HUES48 (cell line): Measurements from ENCODE around the gene PACS1.

Source experiments
- H3K27ac ChIP-seq: one replicate; pipeline ENCODE4 v1.7.0; 2013; ENCODE audit warnings: low read depth, low read length, inconsistent platforms
- H3K27me3 ChIP-seq: 2 replicates; pipeline ENCODE4 v1.6.1; 2013; ENCODE audit warnings: mild to moderate bottlenecking, low read length; ENCODE audit not compliant: control insufficient read depth, insufficient read depth
- H3K36me3 ChIP-seq: 2 replicates; pipeline ENCODE4 v1.6.1; 2013; ENCODE audit warnings: low read length; ENCODE audit not compliant: control insufficient read depth, insufficient read depth
- H3K4me1 ChIP-seq: 2 replicates; pipeline ENCODE4 v1.6.1; 2013; ENCODE audit warnings: mild to moderate bottlenecking, low read length; ENCODE audit not compliant: control insufficient read depth, insufficient read depth
- H3K4me3 ChIP-seq: 2 replicates; pipeline ENCODE4 v1.5.1; 2013; ENCODE audit warnings: mild to moderate bottlenecking, low read depth, low read length
- H3K9ac ChIP-seq: 2 replicates; pipeline ENCODE4 v1.6.1; 2013; ENCODE audit warnings: mild to moderate bottlenecking, low read depth, low read length, moderate library complexity
- H3K9me3 ChIP-seq: 2 replicates; pipeline ENCODE4 v1.6.1; 2013; ENCODE audit warnings: low read length; ENCODE audit not compliant: control insufficient read depth, insufficient read depth

Gene PACS1

DNA sequence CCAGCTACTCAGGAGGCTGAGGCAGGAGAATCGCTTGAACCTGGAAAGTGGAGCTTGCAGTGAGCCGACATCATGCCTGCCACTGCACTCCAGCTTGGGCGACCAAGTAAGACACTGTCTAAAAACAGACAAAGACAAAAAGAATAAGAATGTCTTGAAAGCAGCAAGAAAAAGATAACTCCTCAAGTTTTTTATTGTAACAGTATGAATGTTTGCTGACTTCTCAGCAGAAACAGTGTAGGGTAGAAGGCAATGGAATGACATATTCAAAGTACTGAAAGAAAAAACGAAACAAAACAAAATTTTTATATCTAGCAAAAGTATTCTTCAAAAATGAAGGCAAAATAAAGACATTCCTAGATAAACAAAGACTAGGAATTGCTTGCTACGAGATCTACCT is 76.9 kb downstream of the PACS1 start:
- H3K9ac ChIP-seq, result no peak overlapping the region
- no peaks in the 10 kb centered on the region for H3K36me3 ChIP-seq
- peaks cover 11% of the 10 kb centered on the region for H3K4me1 ChIP-seq
- H3K27ac ChIP-seq, result no peak overlapping the region
- H3K9me3 ChIP-seq, result no peaks in the 10 kb centered on the region
- H3K4me3 ChIP-seq, result no peak overlapping the region
- no peaks in the 10 kb centered on the region for H3K27me3 ChIP-seq

- H3K27me3 ChIP-seq, result no peaks in the 10 kb centered on the region
- H3K27ac ChIP-seq, result no peak overlapping the region
- H3K4me1 ChIP-seq, result peaks cover 8% of the 10 kb centered on the region
- H3K4me3 ChIP-seq, result no peak overlapping the region
- H3K36me3 ChIP-seq, result no peaks in the 10 kb centered on the region
- H3K9ac ChIP-seq, result no peak overlapping the region
- H3K9me3 ChIP-seq, result no peaks in the 10 kb centered on the region
Observed at GRCh38 chr11:66150140-66150539, 80.1 kb downstream of the PACS1 start.

DNA sequence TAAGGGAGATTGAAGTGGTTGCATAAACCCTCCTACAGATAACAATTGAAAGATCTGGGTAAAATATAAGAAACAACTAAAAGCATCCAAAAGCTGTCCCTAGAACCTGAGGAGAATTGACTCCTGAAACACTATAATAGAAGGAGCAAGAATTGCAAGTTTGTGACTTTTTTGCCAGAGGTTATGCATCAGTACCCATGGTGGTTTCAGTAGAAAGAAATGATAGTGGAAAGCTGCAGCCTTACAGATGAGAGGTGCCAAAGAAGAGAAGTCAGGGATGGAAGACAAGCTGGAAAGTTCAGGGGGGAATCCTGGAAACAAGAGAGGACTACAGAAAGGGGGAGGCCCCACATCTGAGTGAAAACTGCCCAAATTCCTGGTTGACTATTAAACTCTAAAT is 80.7 kb downstream of the PACS1 start:
- Histone ChIP-seq H3K9ac (no peak overlapping the region), H3K4me1 (peaks cover 4% of the 10 kb centered on the region; the same call in 1 of the 2 replicates), H3K9me3 (no peaks in the 10 kb centered on the region), H3K27me3 (no peaks in the 10 kb centered on the region), H3K4me3 (no peak overlapping the region), H3K27ac (no peak overlapping the region), H3K36me3 (no peaks in the 10 kb centered on the region)

GRCh38 chr11:66151273-66151672 is 81.2 kb downstream of the PACS1 start:
- Histone ChIP-seq H3K4me3 (no peak overlapping the region), H3K27ac (no peak overlapping the region), H3K9ac (no peak overlapping the region), H3K36me3 (no peaks in the 10 kb centered on the region), H3K27me3 (no peaks in the 10 kb centered on the region), H3K4me1 (peaks cover 4% of the 10 kb centered on the region; the same call in 1 of the 2 replicates), H3K9me3 (no peaks in the 10 kb centered on the region)

- Histone ChIP-seq H3K9me3 (no peaks in the 10 kb centered on the region), H3K4me1 (peaks cover 4% of the 10 kb centered on the region; the same call in 1 of the 2 replicates), H3K27ac (no peak overlapping the region), H3K27me3 (no peaks in the 10 kb centered on the region), H3K36me3 (no peaks in the 10 kb centered on the region), H3K4me3 (no peak overlapping the region), H3K9ac (no peak overlapping the region)
Observed at GRCh38 chr11:66154109-66154508, 84.0 kb downstream of the PACS1 start.

- no peaks in the 10 kb centered on the region for H3K9me3 ChIP-seq
- H3K9ac ChIP-seq, result no peak overlapping the region
- H3K27me3 ChIP-seq, result no peaks in the 10 kb centered on the region
- no peaks in the 10 kb centered on the region for H3K36me3 ChIP-seq
- H3K4me1 ChIP-seq, result peaks cover 4% of the 10 kb centered on the region; the same call in 1 of the 2 replicates
- no peak overlapping the region for H3K4me3 ChIP-seq
- no peak overlapping the region for H3K27ac ChIP-seq
Observed at GRCh38 chr11:66155387-66156073, 85.5 kb downstream of the PACS1 start.

GRCh38 chr11:66157182-66157864 is 87.3 kb downstream of the PACS1 start:
- Histone ChIP-seq H3K36me3 (no peaks in the 10 kb centered on the region), H3K4me3 (no peak overlapping the region), H3K27me3 (no peaks in the 10 kb centered on the region), H3K4me1 (no peaks in the 10 kb centered on the region), H3K9me3 (no peaks in the 10 kb centered on the region), H3K27ac (no peak overlapping the region), H3K9ac (no peak overlapping the region)

GRCh38 chr11:66158156-66158555 is 88.1 kb downstream of the PACS1 start:
- H3K4me1 ChIP-seq, result no peaks in the 10 kb centered on the region
- H3K9ac ChIP-seq, result no peak overlapping the region
- no peaks in the 10 kb centered on the region for H3K27me3 ChIP-seq
- H3K9me3 ChIP-seq, result no peaks in the 10 kb centered on the region
- H3K36me3 ChIP-seq, result no peaks in the 10 kb centered on the region
- H3K27ac ChIP-seq, result no peak overlapping the region
- H3K4me3 ChIP-seq, result no peak overlapping the region

DNA sequence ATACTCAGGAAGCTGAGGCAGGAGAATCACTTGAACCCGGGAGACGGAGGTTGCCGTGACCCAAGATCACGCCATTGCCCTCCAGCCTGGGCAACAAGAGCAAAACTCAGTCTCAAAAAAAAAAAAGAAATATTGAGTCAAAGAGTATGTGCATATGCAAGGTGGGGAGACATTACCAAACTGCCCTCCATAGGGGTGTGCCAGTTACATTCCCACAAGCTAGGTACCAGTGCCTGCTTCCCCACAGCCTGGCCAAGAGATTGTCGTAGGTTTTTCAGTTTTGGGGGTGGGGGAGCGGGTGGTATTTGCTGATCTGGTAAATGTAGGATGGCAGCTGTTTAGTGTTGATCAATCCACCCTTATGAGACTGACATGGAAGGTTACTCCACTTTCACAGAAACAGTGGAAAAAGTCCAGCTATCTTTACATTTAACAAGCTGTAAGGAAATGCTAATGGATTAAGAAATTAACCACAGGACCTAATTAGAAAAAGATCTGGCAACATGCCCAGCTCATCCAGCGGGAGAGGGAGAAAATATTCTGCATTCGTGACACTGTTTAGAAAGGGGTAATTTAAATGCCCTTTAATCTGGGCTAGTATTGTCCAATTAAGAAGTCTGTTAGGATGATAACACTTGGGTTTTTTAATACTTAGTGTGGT is 89.4 kb downstream of the PACS1 start:
- H3K9ac ChIP-seq, result no peak overlapping the region
- no peak overlapping the region for H3K4me3 ChIP-seq
- no peak overlapping the region for H3K27ac ChIP-seq
- no peaks in the 10 kb centered on the region for H3K9me3 ChIP-seq
- H3K27me3 ChIP-seq, result no peaks in the 10 kb centered on the region
- H3K4me1 ChIP-seq, result no peaks in the 10 kb centered on the region
- no peaks in the 10 kb centered on the region for H3K36me3 ChIP-seq

- H3K36me3 ChIP-seq, result no peaks in the 10 kb centered on the region
- H3K9me3 ChIP-seq, result no peaks in the 10 kb centered on the region
- H3K4me3 ChIP-seq, result no peak overlapping the region
- H3K9ac ChIP-seq, result no peak overlapping the region
- no peak overlapping the region for H3K27ac ChIP-seq
- no peaks in the 10 kb centered on the region for H3K4me1 ChIP-seq
- no peaks in the 10 kb centered on the region for H3K27me3 ChIP-seq
Observed at GRCh38 chr11:66160709-66161108, 90.6 kb downstream of the PACS1 start.

GRCh38 chr11:66168289-66168688 is 98.2 kb downstream of the PACS1 start:
- no peak overlapping the region for H3K9ac ChIP-seq
- H3K36me3 ChIP-seq, result no peaks in the 10 kb centered on the region
- H3K4me3 ChIP-seq, result no peak overlapping the region
- no peaks in the 10 kb centered on the region for H3K4me1 ChIP-seq
- H3K27me3 ChIP-seq, result no peaks in the 10 kb centered on the region
- H3K27ac ChIP-seq, result no peak overlapping the region
- H3K9me3 ChIP-seq, result no peaks in the 10 kb centered on the region
